ENCODE data around the gene DNLZ.

DNLZ gene

GRCh38 chr9:136347472-136348256 is 15.9 kb downstream of the DNLZ start:
- DNase-seq (ENCODE audit: insufficient read length, low spot score) = no peak
- TF ChIP-seq POU2F2 (IDR thresholded peaks at IDR 0.05; ENCODE audit: low read depth, low read length) (no peak), SPI1 (IDR thresholded peaks at IDR 0.05; ENCODE audit: low read depth, low read length) (no peak), POLR2AphosphoS5 (IDR thresholded peaks at IDR 0.05; ENCODE audit: low read depth, low read length) (no peak), POLR2A (IDR thresholded peaks at IDR 0.05; ENCODE audit: low read depth, low read length) (no peak), PAX5 (IDR thresholded peaks at IDR 0.05; ENCODE audit: insufficient read depth, low read length, severe bottlenecking) (no peak), TAF1 (IDR thresholded peaks at IDR 0.05; ENCODE audit: low read depth, low read length) (no peak)
- FAIRE-seq = no peak

GRCh38 chr9:136346927-136347465 is 16.5 kb downstream of the DNLZ start:
- TF ChIP-seq TAF1 (IDR thresholded peaks at IDR 0.05; ENCODE audit: low read depth, low read length) (no peak), SPI1 (IDR thresholded peaks at IDR 0.05; ENCODE audit: low read depth, low read length) (no peak), POLR2AphosphoS5 (IDR thresholded peaks at IDR 0.05; ENCODE audit: low read depth, low read length) (no peak), PAX5 (IDR thresholded peaks at IDR 0.05; ENCODE audit: insufficient read depth, low read length, severe bottlenecking) (no peak), POU2F2 (IDR thresholded peaks at IDR 0.05; ENCODE audit: low read depth, low read length) (no peak), POLR2A (IDR thresholded peaks at IDR 0.05; ENCODE audit: low read depth, low read length) (no peak)
- FAIRE-seq = no peak
- DNase-seq (ENCODE audit: insufficient read length, low spot score) = no peak

DNA sequence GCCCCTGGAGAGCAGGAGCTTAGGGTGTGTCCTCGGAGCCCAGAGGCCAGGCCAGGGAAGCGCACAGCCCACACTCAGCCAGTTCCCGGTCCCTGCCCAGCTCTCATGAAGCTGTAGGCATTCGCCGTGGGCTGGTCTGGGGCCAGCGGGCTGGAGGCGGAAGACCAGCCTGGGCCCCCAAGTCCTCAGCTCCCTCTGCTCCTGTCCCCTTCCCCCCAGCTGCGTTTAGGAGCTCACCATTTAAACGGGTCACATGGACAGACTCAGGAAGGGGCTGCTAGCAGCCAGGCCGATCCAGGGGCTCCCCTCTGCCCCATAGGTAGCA is 17.4 kb downstream of the DNLZ start:
- TF ChIP-seq PAX5 (IDR thresholded peaks at IDR 0.05; ENCODE audit: insufficient read depth, low read length, severe bottlenecking) (no peak), POLR2A (IDR thresholded peaks at IDR 0.05; ENCODE audit: low read depth, low read length) (no peak), POU2F2 (IDR thresholded peaks at IDR 0.05; ENCODE audit: low read depth, low read length) (no peak), SPI1 (IDR thresholded peaks at IDR 0.05; ENCODE audit: low read depth, low read length) (no peak), POLR2AphosphoS5 (IDR thresholded peaks at IDR 0.05; ENCODE audit: low read depth, low read length) (no peak), TAF1 (IDR thresholded peaks at IDR 0.05; ENCODE audit: low read depth, low read length) (no peak)
- FAIRE-seq (no peak), DNase-seq (ENCODE audit: insufficient read length, low spot score) (no peak)

- no peak for DNase-seq (ENCODE audit: insufficient read length, low spot score)
- no peak for FAIRE-seq
- TF ChIP-seq POLR2AphosphoS5 (IDR thresholded peaks at IDR 0.05; ENCODE audit: low read depth, low read length) (no peak), POLR2A (IDR thresholded peaks at IDR 0.05; ENCODE audit: low read depth, low read length) (no peak), SPI1 (IDR thresholded peaks at IDR 0.05; ENCODE audit: low read depth, low read length) (no peak), PAX5 (IDR thresholded peaks at IDR 0.05; ENCODE audit: insufficient read depth, low read length, severe bottlenecking) (no peak), TAF1 (IDR thresholded peaks at IDR 0.05; ENCODE audit: low read depth, low read length) (no peak), POU2F2 (IDR thresholded peaks at IDR 0.05; ENCODE audit: low read depth, low read length) (no peak)
Observed at GRCh38 chr9:136345281-136346156, 18.0 kb downstream of the DNLZ start.

GRCh38 chr9:136344544-136345280 is 18.8 kb downstream of the DNLZ start:
- no peak for DNase-seq (ENCODE audit: insufficient read length, low spot score)
- TF ChIP-seq PAX5 (IDR thresholded peaks at IDR 0.05; ENCODE audit: insufficient read depth, low read length, severe bottlenecking) = no peak
- no peak for TF ChIP-seq POU2F2 (IDR thresholded peaks at IDR 0.05; ENCODE audit: low read depth, low read length)
- TF ChIP-seq SPI1 (IDR thresholded peaks at IDR 0.05; ENCODE audit: low read depth, low read length) = no peak
- no peak for TF ChIP-seq POLR2A (IDR thresholded peaks at IDR 0.05; ENCODE audit: low read depth, low read length)
- TF ChIP-seq POLR2AphosphoS5 (IDR thresholded peaks at IDR 0.05; ENCODE audit: low read depth, low read length) = no peak
- TF ChIP-seq TAF1 (IDR thresholded peaks at IDR 0.05; ENCODE audit: low read depth, low read length) = no peak
- FAIRE-seq = no peak

- FAIRE-seq = no peak
- DNase-seq (ENCODE audit: insufficient read length, low spot score) = no peak
- TF ChIP-seq POU2F2 (IDR thresholded peaks at IDR 0.05; ENCODE audit: low read depth, low read length) (no peak), POLR2A (IDR thresholded peaks at IDR 0.05; ENCODE audit: low read depth, low read length) (no peak), SPI1 (IDR thresholded peaks at IDR 0.05; ENCODE audit: low read depth, low read length) (no peak), TAF1 (IDR thresholded peaks at IDR 0.05; ENCODE audit: low read depth, low read length) (no peak), PAX5 (IDR thresholded peaks at IDR 0.05; ENCODE audit: insufficient read depth, low read length, severe bottlenecking) (no peak), POLR2AphosphoS5 (IDR thresholded peaks at IDR 0.05; ENCODE audit: low read depth, low read length) (no peak)
Observed at GRCh38 chr9:136343884-136344269, 19.7 kb downstream of the DNLZ start.

DNA sequence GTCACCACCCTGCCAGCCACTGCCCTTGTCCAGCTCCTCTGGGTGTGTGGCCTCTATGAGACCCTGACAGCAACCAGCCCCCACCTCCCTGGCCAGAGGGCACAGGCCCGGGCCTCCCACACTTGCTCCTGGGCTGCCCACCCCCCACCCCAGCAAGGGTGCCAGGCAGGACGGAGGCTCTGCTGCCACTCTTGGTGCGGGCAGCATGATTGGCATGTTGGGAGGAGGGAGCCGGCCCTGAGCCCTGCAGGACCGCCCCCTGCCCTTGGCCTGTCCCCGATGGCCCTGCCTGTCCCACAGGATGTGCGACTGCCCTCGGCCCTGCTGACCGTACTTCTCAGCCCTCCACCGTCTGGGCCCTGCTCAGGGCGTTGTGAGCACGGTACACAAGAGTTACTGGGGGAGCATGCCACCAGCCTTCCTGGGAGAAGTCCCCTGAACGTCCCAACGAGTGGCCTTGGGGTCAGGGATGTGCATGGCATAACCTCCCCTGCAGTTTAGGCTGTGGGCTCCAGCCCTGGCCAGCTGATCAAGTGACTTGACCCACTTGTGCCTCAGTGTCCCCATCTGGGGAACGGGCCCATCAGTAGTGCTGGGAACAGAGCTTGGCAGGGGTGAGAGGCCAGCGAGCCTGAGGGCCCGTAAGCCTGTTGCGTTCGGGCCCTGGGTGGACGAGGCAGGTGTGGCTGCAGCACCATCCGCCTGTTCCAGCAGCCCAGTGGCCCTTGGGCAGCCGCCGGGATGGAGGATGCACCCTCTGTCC is 20.2 kb downstream of the DNLZ start:
- FAIRE-seq (no peak), DNase-seq (ENCODE audit: insufficient read length, low spot score) (no peak)
- TF ChIP-seq TAF1 (IDR thresholded peaks at IDR 0.05; ENCODE audit: low read depth, low read length) (no peak), POU2F2 (IDR thresholded peaks at IDR 0.05; ENCODE audit: low read depth, low read length) (no peak), PAX5 (IDR thresholded peaks at IDR 0.05; ENCODE audit: insufficient read depth, low read length, severe bottlenecking) (no peak), SPI1 (IDR thresholded peaks at IDR 0.05; ENCODE audit: low read depth, low read length) (no peak), POLR2A (IDR thresholded peaks at IDR 0.05; ENCODE audit: low read depth, low read length) (no peak), POLR2AphosphoS5 (IDR thresholded peaks at IDR 0.05; ENCODE audit: low read depth, low read length) (no peak)

All from GM12891 (cell line).